Mammary epithelial cell (primary cell): Measurements from ENCODE around the gene LRIT3.

Experiments used
- CTCF ChIP-seq, 2 donors: IDR thresholded peaks in 1 of 2; conservative IDR thresholded peaks in 1 of 2; 2 replicates each; pipeline ENCODE4 v1.5.1; 2011 to 2012; ENCODE audit warnings: inconsistent platforms in 2 of 2, low read length in 2 of 2, mild to moderate bottlenecking in 2 of 2, control low read depth in 1 of 2, low read depth in 1 of 2; ENCODE audit not compliant: insufficient read depth in 1 of 2; ENCODE audit errors: extremely low read depth in 1 of 2
- EZH2 ChIP-seq: IDR thresholded peaks from 2 replicates; pipeline ENCODE4 v1.6.1; 2012; ENCODE audit warnings: low read length, inconsistent platforms, borderline replicate concordance

GRCh38 chr4:109921384-109921808, 73.5 kb downstream of the LRIT3 start:
- TF ChIP-seq CTCF (conservative IDR thresholded peaks at IDR 0.05 in 1 of 2, IDR thresholded peaks at IDR 0.05 in 1 of 2; ENCODE audit: extremely low read depth in 1 of 2, insufficient read depth in 1 of 2, low read depth in 1 of 2, low read length in 2 of 2) (no peak), EZH2 (no peak)
